ENCODE results near the gene CAMSAP1.
"Not testable (repeated sequence)": the region's sequence is repeated elsewhere in the genome, so short reads cannot be mapped to it uniquely, and the experiment has no call there.

CAMSAP1 gene, protein sequence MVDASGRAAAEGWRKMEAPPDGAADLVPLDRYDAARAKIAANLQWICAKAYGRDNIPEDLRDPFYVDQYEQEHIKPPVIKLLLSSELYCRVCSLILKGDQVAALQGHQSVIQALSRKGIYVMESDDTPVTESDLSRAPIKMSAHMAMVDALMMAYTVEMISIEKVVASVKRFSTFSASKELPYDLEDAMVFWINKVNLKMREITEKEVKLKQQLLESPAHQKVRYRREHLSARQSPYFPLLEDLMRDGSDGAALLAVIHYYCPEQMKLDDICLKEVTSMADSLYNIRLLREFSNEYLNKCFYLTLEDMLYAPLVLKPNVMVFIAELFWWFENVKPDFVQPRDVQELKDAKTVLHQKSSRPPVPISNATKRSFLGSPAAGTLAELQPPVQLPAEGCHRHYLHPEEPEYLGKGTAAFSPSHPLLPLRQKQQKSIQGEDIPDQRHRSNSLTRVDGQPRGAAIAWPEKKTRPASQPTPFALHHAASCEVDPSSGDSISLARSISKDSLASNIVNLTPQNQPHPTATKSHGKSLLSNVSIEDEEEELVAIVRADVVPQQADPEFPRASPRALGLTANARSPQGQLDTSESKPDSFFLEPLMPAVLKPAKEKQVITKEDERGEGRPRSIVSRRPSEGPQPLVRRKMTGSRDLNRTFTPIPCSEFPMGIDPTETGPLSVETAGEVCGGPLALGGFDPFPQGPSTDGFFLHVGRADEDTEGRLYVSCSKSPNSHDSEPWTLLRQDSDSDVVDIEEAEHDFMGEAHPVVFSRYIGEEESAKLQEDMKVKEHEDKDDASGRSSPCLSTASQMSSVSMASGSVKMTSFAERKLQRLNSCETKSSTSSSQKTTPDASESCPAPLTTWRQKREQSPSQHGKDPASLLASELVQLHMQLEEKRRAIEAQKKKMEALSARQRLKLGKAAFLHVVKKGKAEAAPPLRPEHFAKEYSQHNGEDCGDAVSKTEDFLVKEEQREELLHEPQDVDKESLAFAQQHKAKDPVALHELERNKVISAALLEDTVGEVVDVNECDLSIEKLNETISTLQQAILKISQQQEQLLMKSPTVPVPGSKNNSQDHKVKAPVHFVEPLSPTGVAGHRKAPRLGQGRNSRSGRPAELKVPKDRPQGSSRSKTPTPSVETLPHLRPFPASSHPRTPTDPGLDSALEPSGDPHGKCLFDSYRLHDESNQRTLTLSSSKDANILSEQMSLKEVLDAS (N-terminal part only)

DNA sequence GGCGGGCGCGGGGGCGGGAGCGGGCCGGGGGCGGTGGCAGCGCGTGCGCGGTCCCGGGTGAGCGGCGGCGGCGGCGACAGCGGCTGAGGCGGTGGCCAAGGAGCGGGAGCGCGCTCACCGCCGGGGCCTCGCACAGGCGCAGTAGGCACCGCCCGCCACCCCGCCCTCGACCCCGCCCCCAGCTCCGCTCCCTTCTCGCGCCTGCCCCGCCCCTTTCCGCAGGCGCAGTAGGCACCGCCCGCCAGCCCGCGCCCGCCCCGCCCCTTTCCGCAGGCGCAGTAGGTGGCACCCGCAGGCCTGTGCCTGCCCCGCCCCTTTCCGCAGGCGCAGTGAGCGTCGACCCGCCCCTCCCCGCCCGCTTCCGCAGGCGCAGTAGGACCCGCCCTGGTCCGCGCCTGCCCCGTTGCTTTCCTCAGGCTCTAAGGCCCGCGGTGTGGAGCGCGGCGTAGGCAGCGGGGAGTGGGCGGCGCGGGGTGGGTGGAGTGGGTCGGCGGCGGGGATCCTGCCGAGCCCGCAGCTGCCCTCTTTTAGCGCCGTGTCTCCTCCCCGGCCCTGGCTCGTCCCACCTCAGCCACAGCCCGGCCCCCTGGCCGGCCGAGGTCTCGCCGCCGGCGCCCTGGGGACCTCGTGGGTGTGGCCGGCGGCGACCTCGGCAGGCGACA lies at the start of gene CAMSAP1:
Gene CAMSAP1, minus strand, starts transcription at position 116 of the 662 bp plus-strand sequence. CDS start 387 bp downstream, outside the sequence.
- peak; percentile 92 to 94 for DNase-seq (ENCODE audit: low read depth in 2 of 2)

DNA sequence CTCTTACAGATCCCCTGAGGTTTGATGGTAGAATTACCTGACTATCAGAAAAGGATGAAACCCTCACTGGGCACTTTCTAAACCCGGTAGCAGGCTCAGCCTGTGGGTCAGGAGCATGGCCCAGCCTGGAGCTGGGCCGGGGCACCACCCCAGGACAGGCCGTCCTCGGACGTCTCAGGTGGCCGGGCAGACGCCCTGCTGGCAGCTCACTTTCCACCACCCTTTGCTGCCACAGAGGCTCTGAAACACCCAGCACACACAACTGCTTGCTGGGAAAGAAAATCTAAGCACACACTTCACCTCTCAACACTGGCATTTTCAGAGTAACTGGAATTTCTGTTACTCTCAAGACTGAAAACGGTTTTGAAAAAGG lies 49.4 kb upstream of the CAMSAP1 start:
- DNase-seq (ENCODE audit: low read depth in 2 of 2): no peak

DNA sequence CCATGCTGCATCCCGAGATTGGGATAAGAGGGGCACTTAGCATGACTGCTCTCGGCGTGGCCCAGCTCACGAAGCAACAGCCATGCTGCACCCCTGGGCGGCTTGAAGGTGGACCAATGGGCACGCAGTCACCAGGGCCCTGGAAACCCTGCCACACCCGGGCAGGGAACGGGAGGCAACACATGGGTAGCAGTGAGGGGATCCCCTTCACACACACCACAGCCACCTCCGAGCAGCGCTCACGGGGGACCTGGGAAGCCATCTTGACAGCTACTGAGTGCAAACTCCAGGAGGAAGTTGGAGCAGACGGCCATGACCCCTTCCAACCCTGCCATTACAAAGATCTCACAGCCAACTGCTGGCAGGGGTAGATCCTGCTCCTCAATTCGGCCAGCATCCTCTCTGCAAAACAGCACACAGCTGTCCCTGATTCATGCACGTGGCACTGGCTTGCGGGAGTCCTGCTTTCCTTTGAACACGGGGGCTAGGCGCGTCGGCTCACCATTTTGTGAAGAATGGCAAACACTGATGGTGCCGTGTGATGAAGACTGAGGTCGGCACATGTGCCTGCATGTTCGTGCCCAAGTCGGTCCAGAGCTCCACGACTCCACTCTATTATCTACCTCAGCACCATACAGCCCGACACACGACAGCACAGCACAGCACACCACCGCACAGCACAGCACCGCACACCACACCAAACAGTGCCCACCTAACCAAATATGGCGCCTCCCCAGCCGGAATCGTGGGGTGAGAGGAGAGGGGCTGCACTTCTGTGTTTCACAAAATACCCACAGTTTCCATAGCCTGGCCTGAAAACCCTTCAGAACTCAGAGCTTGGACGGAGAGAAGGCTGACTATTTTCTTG lies 48.8 kb upstream of the CAMSAP1 start:
- no peak for DNase-seq (ENCODE audit: low read depth in 2 of 2)

DNA sequence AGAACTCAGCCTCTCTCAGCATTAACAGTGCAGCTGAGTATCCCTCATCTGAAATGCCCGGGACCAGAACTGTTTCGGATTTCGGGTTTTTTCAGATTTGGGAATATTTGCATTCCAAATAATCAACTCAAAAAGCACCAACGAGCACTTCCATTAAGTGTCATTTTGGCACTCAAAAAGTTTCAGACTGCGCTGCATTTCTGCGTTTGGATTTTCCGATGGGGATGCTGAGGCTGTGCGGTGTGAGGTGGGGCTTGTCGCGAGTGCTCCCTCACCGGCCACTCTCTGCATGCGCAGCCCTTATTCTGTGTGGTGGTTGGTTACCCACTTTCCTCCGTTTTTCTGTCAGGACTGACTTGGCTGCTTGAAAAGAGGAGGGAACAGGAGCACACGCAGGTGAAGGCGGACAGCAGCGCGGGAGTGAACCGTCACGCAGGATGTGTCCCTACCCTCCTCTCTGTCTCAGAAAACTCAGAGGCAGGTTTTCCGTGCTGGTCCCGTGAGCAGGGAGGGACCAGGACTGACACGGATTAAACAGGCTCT lies 45.4 kb upstream of the CAMSAP1 start:
- DNase-seq (ENCODE audit: low read depth in 2 of 2): no peak

DNA sequence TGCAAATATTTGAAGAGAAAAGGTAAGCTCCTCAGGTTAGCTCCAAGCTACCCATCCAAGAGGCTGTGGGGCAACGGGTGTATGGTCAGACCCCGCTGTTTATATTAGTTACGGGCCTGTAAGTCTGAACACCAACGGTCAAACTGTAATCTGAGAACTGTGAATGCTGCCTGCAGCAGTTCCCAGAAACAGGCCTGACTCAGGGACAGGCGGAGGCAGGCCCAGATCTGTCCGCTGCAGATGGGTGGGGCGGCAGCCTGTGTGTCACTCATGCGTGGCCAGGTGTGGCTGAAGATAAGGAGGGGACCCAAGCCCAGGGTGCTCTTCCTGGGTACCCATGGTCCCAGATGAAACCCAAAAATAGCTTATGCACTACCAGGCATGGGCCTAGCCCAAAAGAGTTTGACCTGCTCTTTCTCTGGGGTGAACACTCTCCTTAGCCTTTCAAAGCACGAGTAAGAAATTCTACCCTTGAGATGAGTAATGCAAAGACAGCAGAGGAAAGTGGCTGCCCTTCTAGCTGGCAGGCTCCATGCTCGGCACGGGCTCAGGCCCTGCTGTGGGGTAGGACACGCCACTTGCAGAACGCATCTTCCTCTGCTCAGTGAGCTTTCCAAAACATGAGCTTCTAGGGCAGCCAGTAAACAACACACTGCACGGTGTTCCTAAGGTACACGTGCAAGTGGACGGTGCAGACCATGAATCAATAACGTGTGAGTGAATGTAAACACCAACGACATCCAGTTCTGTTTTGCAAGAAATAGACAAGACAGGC lies 44.7 kb upstream of the CAMSAP1 start:
- DNase-seq (ENCODE audit: low read depth in 2 of 2): no peak

DNA sequence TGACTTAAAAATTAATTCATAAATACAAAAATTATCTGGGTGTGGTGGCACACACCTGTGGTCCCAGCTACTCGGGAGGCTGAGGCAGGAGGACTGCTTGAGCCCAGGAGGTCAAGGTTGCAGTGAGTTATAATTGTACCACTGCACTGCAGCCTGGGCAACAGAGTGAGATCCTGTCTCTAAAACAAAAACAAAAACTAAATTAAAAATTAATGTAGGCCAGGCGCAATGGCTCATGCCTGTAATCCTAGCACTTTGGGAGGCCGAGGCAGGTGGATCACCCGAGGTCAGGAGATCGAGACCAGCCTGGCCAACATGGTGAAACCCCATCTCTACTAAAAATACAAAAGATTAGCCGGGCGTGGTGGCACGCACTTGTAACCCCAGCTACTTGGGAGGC lies 44.0 kb upstream of the CAMSAP1 start:
- not testable (repeated sequence) for DNase-seq (ENCODE audit: low read depth in 2 of 2)

DNA sequence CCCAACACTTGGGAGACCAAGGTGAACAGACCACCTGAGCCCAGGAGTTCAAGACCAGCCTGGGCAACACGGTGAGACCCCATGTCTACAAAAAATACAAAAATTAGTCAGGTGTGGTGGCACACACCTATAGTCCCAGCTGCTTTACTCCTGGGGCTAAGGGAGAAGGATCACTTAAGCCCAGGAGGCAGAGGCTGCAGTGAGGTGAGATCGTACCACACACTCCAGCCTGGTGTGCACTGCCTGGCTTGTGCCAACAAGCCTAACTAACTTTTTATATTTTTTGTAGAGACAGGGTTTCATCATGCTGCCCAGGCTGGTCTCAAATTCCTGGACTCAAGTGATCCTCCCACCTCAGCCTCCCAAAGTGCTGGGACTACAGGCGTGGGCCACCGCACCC lies 43.5 kb upstream of the CAMSAP1 start:
- not testable (repeated sequence) for DNase-seq (ENCODE audit: low read depth in 2 of 2)

DNA sequence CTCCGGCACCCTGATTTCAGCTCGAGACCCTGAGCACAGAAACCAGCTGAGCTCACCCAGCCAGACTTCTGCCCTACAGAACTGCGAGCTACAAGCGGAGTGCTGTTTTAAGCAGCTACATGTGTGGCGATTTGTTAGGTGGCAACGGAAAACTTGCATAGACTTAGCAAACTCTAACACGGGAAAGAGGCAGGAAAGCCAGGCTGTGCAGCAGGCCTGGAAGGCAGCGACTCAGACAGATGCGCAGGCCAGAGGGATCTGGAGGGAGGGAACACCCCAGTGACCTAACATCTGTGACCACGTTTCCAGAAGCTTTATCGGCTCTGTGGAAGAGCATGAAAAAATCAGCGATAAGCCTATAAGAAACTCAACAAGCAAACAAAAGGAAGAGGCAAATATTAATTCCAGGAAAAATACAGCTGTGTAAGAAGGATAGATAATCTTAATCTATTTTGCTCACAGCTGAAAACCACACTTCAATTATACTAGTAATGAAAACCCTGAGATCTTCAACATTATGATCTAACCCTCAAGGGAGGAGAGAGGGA lies 42.9 kb upstream of the CAMSAP1 start:
- DNase-seq (ENCODE audit: low read depth in 2 of 2): no peak

DNA sequence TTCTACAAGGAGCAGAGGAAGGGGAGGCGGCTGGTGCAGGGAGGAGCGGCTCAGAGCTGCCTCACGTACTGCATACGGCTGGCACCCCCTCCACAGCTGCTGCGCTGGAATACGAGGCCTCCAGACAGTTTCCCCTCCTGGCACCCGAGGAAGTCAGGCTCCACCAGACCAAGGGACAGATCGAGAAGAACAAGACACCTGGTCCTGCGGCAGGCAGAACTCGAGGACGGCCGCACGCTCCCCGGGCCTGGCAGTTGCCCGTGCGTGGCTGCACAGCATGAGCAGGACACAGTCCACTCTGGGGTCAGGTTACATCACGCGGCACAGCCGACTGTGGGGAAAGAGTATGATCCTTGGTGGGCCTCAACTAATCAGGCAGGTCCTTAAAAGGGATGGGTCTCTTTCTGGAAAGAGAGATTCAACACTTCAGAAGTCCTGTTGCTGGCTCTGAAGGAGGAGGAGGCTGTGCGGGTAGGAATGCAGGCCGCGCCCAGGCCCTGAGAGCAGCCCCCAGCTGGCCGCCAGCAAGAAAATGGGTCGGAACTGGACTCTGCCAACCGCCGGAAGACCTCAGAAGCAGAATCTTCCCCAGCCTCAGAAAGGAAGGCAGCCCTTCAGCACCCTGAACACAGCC lies 42.3 kb upstream of the CAMSAP1 start:
- no peak for DNase-seq (ENCODE audit: low read depth in 2 of 2)

DNA sequence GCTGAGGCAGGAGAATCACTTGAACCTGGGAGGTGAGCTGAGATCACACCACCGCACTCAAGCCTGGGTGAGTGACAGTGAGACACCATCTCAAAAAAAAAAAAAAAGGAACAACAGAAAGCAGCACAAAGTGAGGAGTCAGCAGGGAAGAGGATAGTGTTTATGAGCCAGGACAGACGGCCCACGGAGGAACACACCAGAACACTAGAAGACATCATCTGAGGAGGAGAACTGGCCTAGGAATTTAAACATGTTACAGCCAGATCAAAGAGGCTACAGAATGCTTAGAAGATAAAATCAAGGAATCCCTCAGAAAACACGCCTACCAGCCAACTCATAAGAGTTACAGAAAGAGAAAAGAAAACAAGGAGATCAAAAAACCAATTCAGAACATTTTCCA lies 41.6 kb upstream of the CAMSAP1 start:
- no peak for DNase-seq (ENCODE audit: low read depth in 2 of 2)

DNA sequence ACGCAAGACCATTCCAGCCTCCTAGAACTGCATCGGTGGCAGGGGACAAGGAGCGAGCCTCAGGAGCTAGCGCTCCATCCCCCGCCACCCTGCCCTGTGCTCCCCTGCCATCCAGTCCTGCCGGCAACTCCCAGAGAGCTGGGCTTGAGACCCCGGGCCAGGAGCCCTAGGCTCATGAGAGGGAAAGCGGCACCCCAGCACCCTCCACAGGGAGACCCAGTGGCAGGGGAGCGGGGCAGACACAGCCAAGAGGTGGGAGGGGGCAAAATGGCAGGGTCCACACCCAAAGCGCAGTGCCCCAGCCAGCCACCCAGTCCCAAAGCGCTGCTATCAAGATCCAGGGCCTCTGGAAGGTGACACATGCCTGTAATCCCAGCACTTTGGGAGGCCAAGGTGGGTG lies 41.1 kb upstream of the CAMSAP1 start:
- no peak for DNase-seq (ENCODE audit: low read depth in 2 of 2)

DNA sequence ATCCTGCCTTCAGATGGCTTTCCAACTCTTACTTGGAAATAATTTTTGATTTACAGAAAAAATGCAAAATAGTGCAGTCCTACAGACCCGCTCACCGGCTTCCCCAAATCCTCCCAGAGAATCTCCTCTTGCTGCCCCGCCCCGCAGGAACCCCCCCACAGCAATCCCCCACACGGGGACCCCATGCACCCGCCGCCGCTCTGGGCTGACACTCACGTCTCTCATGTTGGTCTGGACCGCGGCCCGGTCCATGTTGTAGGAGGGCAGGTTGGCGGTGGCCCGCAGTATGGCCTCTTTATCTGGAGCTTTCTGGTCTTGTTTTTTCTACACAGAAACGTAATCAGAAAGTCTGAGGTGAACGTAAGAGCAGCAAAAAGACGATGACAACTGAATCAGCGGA lies 40.2 kb upstream of the CAMSAP1 start:
- no peak for DNase-seq (ENCODE audit: low read depth in 2 of 2)

DNA sequence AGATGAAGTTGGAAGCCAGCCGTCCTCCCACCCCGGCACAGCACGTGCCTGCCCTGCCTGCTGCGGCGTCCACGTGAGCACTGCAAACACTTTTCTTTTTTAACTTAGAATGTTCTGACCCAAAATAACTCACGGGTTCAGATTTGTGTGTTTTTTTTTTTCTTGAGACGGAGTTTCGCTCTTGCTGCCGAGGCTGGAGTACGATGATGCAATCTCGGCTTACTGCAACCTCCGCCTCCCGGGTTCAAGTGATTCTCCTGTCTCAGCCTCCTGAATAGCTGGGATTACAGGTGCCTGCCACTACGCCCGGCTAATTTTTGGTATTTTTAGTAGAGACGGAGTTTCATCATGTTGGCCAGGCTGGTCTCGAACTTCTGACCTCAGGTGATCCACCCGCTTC lies 39.8 kb upstream of the CAMSAP1 start:
- DNase-seq (ENCODE audit: low read depth in 2 of 2): not testable (repeated sequence)

DNA sequence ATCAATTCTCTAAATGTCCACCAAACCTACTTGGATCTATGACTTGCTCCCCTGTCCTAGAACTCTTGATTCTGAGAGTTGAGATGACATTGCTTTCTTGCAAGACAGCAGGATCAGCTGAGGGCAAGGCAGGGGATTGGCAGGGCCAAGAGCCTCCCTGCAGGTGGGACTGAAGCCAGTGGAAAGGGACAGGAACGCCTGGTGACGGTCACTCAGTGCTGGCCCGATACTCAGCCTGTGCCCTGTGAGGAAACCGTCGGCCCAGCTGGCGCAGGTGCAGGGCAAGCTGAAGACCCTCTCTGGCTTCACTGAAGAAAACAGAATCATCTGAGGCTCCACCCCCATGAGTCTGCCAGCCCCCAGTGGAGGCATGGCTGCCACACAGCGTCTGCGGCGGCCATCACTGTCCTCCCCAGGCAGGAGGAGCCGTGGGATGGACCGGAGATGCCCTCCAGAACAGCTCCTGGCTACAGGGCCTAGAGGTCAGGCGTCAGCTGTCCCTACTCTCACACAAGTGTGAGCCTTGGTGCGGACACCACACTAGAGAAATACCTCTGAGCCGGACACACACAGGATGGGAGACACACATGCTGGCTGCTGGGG lies 39.1 kb upstream of the CAMSAP1 start:
- DNase-seq (ENCODE audit: low read depth in 2 of 2): no peak

DNA sequence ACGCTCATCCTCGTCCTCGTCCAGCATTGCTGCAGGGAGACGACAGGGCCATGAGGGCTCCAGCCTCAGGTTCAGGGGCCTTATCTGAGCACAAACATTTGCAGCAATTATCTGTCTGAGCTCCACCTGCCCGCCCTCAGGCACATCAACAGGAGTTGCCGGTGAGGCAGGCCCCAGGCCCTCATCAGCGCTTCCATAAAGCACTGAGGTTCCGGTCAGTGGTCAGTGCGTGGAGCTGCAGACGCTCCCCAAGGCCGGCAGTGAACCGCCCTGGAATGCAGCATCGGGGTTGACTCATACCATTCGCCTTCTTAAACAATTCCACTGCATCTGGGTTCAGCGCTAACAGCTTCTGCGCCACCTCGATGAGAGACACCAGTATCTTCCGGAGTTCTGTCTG lies 38.6 kb upstream of the CAMSAP1 start:
- no peak for DNase-seq (ENCODE audit: low read depth in 2 of 2)

DNA sequence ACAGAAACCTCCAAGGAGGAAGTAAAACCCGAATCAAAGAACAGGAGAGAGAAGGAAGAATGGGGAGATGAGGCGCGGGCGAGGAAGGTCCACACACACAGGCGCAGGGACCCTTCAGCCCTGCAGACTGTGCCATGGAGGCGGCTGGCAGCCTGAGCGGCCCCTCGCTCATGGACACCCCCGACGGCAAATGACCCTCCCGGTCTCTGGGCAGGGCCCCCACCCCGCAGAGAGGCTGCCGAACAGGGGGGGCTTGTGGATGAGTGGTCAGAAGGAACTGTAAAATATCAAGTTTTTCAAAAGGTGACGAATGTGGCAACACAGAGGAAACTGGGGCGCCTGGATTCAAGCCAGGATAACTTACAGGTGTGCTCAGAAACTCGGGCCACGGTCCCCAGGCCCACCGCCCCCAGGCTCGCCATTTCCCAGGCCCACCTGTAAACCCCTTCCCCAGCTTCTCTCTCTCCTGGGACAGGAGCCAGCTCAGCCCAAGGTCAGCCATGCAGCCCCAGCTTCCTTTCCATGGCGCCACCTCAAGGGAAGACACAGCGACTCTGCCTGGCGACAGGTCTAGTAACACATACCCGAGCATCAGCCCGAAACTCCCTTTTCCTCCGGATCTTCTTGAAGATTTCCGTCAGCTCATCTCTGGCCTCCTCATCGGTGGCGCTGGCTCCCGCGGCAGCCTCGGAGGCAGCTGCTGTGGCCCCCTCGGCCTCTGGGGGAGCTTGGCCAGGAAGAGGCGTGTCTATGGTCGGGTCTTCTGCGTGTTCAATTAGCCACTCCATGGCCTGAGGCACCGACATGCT lies 37.3 kb upstream of the CAMSAP1 start:
- DNase-seq (ENCODE audit: low read depth in 2 of 2): no peak

DNA sequence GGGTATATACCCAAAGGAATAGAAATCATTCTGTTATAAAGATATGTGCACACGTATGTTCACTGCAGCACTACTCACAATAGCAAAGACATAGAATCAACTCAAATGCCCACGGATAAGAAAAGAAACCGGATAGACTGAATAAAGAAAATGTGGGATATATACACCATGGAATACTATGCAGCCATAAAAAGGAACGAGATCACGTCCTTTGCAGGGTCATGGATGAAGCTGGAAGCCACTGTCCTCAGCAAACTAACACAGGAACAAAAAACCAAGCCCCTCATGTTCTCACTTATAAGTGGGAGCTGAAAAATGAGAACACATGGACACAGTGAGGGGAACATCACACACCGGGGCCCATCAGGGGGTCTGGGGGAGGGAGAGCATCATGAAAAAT lies 36.3 kb upstream of the CAMSAP1 start:
- DNase-seq (ENCODE audit: low read depth in 2 of 2): not testable (repeated sequence)

Data from stimulated activated CD8-positive, alpha-beta memory T cell treated with anti-CD3 and anti-CD28 coated beads, Interleukin-7, amount 100 ng/mL, for 1 hour (primary cell).